ENCODE data around the gene HM13.

- no peak for TF ChIP-seq CTCF (IDR thresholded peaks at IDR 0.05 in 8 of 11, conservative IDR thresholded peaks at IDR 0.05 in 3 of 11)
- TF ChIP-seq POLR2A (IDR thresholded peaks at IDR 0.05): no peak
- TF ChIP-seq POLR2AphosphoS5 (IDR thresholded peaks at IDR 0.05): no peak
Observed at GRCh38 chr20:31515775-31516107, 1.5 kb downstream of the HM13 start.
